Measurements from ENCODE around the gene KCNJ9.
A peak's percentile ranks its signal among the peaks of the same experiment; 100 is the strongest.

Gene KCNJ9

DNA sequence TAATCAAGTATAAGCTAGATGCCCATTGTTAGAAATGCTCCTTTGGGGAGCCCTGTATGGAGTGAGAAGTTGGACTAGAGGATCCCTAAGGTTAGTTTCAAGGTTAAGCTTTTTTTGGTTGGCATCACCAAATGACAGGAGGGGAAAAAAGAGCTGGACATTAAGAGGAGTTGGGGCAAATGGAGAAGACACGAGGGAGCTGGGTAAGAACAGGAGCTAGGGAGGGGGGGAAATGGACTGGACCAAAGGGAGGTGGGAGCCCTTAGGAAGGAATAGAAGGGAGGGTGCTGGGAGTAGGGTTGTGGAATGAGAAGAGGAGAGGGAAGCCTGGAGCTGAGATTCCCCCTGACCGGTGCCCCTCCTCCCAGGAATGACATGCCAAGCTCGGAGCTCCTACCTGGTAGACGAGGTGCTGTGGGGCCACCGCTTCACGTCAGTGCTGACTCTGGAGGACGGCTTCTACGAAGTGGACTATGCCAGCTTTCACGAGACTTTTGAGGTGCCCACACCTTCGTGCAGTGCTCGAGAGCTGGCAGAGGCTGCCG lies 5.9 kb downstream of the KCNJ9 start:
- DNase-seq (ENCODE audit: low read depth in 1 of 2, low spot score in 1 of 2) = no peak

DNA sequence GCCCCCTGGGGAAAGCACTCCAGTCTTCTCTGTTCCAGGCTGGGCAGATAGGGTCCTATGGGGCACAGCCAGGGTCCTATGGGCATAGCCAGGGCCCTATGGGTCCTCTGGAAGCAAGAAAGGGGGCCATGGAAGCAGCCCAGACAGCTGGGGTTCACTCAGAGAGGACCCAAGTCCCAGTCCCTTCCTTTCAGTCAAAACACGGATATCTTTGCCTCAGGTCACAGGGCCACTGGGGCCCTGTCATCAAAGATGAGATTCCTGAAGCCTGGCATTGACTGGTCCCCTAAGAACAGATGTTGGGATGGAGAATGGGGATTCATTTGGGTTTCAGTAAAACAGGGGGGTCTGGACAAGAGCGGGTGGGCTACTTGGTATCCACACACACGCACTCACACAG lies 8.5 kb downstream of the KCNJ9 start:
- no peak for DNase-seq (ENCODE audit: low read depth in 1 of 2, low spot score in 1 of 2)

DNA sequence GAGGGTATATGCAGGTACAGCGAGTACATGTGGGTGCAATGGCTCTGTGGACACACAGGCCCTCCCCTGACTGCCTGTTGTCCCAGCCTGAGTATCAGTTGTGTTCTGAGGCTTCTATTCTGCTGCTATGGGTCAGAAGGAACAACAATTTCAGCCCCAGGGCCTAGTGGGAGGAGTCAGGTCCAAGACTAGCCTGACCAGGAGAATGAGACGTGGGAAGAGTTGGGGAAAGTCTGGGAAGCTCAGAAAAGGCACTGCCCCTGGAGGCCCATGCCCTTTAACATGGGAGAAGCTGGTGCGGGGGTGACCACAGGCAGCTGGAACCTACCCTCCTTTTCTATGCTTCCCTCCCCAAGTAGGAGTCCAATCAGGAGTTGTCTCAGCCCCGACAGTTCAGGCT lies 9.4 kb downstream of the KCNJ9 start:
- no peak for DNase-seq (ENCODE audit: low read depth in 1 of 2, low spot score in 1 of 2)

- no peak for DNase-seq (ENCODE audit: low read depth in 1 of 2, low spot score in 1 of 2)
Measured at GRCh38 chr1:160091666-160092223, 10.4 kb downstream of the KCNJ9 start.

DNA sequence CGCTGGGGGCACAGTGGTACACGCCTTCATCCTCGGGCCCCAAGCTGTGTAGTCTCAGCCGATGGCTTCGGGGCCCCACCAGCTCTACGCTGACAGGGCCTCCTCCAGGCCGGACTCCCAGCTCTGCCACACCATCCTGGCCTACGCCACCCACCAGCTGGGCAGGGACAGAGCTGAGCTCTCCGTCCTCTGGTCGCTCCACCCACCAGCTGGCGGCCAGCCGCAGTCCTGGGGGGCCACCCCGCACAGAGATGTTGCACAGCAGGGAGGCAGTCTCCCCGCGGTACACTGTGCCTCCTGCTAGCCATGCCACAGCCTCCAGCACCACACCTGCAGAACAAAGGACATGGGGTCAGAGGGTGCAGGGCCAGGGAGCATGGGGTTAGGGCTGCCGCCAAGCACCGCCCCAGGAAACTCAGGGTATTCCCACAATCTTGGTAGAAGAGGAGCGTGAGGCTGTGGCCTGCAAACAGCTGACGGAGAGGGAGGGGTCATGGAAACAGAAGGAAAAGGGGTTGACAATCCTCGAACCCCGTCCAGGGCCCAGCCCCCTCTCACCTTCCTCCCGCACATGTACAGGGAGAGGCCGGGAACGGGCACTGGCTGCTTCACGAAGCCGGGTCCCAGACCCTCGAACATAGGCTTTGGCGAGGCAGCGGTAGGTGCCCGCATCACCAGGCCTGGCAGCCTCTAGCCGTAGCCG lies 11.2 kb downstream of the KCNJ9 start:
- DNase-seq (ENCODE audit: low read depth in 1 of 2, low spot score in 1 of 2) = no peak

DNA sequence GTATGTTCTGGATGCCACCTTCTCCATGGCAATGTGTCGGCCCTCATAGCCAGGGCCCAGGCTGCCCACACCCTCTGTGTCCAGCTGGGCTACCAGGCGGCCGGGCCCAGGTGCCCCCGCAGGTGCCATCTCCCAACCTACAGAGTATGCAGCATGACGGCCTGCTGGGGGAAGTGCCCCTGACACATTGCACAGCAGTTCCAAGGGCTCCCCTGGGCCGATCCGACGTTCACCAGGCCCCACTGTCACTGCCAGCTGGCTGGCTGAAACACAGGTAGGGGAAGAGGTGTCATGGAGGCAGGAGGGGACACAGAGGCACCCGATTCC lies 11.7 kb downstream of the KCNJ9 start:
- DNase-seq (ENCODE audit: low read depth in 1 of 2, low spot score in 1 of 2) = no peak

DNA sequence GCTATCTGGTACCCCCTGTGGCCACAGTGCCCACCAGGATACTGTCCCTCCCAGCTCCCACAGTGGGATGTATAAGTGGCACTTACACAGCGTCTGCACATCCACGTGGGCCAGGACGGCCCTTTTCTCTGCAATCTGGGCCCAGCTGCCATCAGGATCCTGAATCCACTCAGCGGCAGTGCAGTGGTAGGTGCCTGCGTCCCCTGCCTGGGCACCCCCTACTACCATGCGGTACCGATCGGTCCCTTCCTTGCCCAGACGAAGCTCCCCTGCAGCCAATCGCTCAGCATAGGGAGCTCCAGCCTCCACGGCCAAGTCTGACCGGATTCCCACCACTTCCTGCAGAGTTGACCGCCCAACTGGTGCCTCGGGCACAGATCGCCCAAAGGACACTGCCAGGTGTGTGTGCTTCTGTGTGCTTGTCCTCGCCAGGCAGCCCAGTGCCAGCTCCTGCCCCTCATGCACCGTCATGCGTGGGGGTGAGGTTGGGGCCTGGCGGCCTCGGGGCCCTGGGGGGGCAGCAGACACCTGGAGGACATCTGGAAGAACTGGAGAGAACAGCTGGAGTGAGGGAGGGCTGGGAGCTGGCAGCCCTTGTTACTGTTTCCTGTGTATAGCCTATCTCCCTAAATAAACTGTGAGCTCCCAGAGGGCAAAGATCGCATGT lies 12.4 kb downstream of the KCNJ9 start:
- DNase-seq (ENCODE audit: low read depth in 1 of 2, low spot score in 1 of 2) = no peak

- DNase-seq (ENCODE audit: low read depth in 1 of 2, low spot score in 1 of 2) = no peak
Measured at GRCh38 chr1:160094291-160094625, 12.9 kb downstream of the KCNJ9 start.

DNA sequence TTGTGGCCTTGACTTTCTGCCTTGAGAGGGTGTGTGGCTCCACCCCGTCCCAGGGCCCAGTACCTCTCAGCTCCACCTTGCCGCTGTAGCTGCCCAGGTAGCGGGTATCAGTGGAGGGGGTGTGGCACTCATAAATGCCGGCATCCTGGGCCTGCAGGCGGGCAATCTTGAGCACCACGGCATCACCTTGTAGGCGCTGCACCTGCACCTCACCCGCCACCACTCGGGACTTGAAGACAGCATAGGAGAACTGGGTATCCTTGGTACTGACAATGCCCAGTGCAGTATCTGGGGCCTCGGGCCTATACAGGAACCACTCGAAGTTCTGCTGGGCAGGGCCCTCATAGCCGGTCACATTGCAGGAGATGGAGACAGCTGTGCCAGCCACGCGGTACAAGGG lies 13.5 kb downstream of the KCNJ9 start:
- no peak for DNase-seq (ENCODE audit: low read depth in 1 of 2, low spot score in 1 of 2)

GRCh38 chr1:160095382-160096105 lies 14.2 kb downstream of the KCNJ9 start:
- no peak for DNase-seq (ENCODE audit: low read depth in 1 of 2, low spot score in 1 of 2)

GRCh38 chr1:160096274-160097116 lies 15.2 kb downstream of the KCNJ9 start:
- no peak for DNase-seq (ENCODE audit: low read depth in 1 of 2, low spot score in 1 of 2)

DNA sequence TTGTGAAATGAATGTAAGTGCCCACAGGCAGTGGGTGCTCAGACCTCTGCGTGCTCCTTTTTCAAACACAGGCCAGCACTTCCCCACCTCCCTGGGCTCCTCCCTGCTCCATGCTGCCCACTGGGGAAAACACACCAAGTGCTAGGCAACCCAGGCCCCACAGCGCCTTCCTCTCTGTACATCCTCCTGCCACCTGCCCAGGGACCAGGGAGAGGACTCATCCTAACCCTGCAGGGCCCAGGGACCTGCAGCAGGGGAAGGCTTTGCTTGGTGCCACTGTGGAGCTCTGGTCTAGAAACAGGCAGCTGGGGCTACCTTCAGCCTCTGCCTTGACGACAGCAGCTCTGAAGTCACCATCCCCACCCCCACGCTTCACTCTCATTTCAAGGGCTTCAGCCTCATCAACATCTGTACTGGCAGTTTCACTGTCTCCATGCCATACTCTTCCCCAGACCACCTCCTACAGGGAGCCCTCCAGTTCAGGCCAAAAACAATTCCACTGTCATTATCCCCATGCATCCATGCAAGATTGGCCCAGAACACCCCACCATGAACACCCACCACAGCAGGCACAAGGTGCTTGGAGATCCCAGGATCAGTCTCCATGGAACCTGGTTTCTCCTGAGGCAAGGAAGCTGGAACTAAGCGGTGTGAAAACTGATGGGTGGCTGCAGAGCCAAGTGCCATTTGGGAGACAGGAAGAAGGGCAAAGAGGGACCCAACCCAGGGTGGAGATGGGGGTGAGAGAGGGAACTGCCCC lies 16.0 kb downstream of the KCNJ9 start:
- DNase-seq (ENCODE audit: low read depth in 1 of 2, low spot score in 1 of 2) = no peak

GRCh38 chr1:160097911-160098851 lies 16.8 kb downstream of the KCNJ9 start, which contains the start of gene IGSF8:
Gene IGSF8 (minus strand): TSS chr1:160098619. CDS start chr1:160098472, 147 bp downstream.
- DNase-seq (ENCODE audit: low read depth in 1 of 2, low spot score in 1 of 2) = peak; percentile 88 to 94

DNA sequence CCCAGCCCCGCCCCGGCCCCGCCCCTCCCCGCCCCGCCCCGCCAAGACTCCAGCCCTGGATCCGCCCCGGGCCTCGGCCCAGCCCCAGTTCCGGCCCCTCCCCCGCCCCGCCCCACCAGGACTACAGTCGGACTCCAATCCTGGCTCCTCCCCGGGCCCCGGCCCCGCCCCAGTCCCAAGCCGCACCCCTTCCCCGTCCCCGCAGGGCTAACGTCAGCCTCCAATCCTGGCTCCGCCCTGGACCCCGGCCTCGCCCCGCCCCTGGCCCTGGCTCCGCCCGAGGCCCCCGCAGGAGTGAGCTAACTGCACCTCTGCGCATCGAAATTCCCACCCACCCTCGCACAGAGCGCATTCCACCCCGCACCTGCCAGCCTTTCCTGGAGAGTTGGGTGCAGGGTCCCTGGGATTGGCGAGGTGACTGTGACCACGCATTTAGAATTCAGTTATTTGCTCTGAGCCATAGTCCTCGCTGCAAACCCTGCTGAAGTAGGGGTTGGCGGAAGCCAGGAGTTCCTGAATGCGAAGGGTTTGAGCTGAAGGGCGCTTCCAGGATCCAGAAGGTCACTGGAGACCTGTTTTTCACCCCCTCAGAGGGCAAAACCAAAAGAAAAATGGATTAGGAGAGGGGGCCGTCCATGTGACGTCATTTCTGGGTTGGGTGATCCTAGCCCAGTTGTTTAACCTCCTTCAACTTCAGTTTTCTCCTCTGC lies 17.7 kb downstream of the KCNJ9 start:
- DNase-seq (ENCODE audit: low read depth in 1 of 2, low spot score in 1 of 2) = peak; percentile 97 to 99

DNA sequence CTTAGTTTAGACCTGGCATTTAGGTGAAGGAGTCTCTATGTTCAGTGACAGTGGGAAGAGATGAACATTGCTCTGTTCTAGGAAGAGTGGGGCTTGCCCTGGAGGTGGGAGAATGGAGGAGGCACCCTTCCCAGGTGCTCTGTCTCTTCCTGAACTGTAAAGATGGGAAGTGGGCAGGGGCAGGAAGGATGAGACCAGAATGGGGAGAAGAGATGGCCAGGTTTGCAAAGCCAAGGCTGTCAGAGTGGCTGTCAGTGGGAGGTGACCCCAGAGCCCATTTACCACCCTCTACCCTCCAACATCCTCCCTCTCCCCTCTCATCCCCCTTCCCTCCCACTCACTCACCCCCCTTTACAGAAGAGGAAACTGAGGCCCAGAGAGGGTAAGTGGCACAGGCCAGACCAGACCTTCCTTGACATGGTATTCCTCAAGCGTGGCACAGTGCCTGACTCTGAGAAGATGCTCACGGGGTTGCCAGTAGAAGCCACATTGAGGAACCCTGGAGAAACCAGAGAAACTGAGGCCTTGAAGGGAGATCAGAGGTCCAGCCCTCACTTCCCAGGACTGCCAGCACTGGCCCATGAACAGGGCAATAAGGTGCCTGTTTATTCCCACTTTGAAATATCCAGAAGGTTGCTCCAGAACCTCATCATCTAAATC lies 18.5 kb downstream of the KCNJ9 start:
- DNase-seq (ENCODE audit: low read depth in 1 of 2, low spot score in 1 of 2) = no peak

GRCh38 chr1:160101037-160101716 lies 19.8 kb downstream of the KCNJ9 start:
- peak; percentile 28 to 45 for DNase-seq (ENCODE audit: low read depth in 1 of 2, low spot score in 1 of 2)
